Naive thymus-derived CD4-positive, alpha-beta T cell (primary cell): ENCODE data around the gene MGAT1. TPM values are rescaled to one million over a fixed set of nuclear protein-coding genes. Genes with fewer than 3 reads are reported as not detected.
"Not testable (repeated sequence)": the region's sequence is repeated elsewhere in the genome, so short reads cannot be mapped to it uniquely, and the experiment has no call there.

Source experiments
- ATAC-seq: fragments of 150-1000 bp; cut with Tn5 transposase; 2 replicates; pipeline ENCODE4 v1.10.0; 2021; ENCODE audit warnings: mild to moderate bottlenecking, moderate library complexity
- CTCF ChIA-PET: fragments of 350-600 bp; sonication (Branson Sonifier 250); formaldehyde crosslinking; loops from one replicate; lab custom pipeline; 2021; ENCODE audit warnings: antibody characterized with exemption; lab: Charles Lee
- POLR2A ChIA-PET: fragments of 350-600 bp; sonication (Branson Sonifier 250); formaldehyde crosslinking; loops from one replicate; lab custom pipeline; 2021; ENCODE audit warnings: antibody characterized with exemption, inconsistent platforms; lab: Charles Lee
- DNase-seq, 9 donors: peaks; one replicate each; pipeline versions ENCODE4 v3.0.0 to v3.0.0-alpha.2; 2020 to 2022; ENCODE audit warnings: mixed read lengths in 1 of 9
- H3K27ac ChIP-seq: one replicate; pipeline ENCODE4 v1.7.0; 2013; ENCODE audit warnings: mild to moderate bottlenecking, low read depth, low read length, moderate library complexity
- H3K27me3 ChIP-seq, 2 donors: one replicate each; pipeline ENCODE4 v1.7.0; 2013; ENCODE audit warnings: low read length in 2 of 2, mild to moderate bottlenecking in 2 of 2, moderate library complexity in 2 of 2; ENCODE audit not compliant: control insufficient read depth in 2 of 2, insufficient read depth in 2 of 2
- H3K36me3 ChIP-seq, 3 experiments: 1 replicate in 2 of 3; 2 replicates in 1 of 3; pipeline ENCODE4 v1.7.0; 2013; ENCODE audit warnings: low read length in 3 of 3, mild to moderate bottlenecking in 3 of 3, moderate library complexity in 1 of 3; ENCODE audit not compliant: insufficient read depth in 3 of 3, control insufficient read depth in 2 of 3
- H3K4me1 ChIP-seq, 2 donors: one replicate each; pipeline ENCODE4 v1.7.0; 2013; ENCODE audit warnings: low read length in 2 of 2, mild to moderate bottlenecking in 2 of 2, moderate library complexity in 1 of 2; ENCODE audit not compliant: control insufficient read depth in 2 of 2, insufficient read depth in 2 of 2
- H3K4me3 ChIP-seq: 2 replicates; pipeline ENCODE4 v1.7.0; 2013; ENCODE audit warnings: mild to moderate bottlenecking, low read length
- H3K9me3 ChIP-seq, 3 experiments: 1 replicate in 2 of 3; 2 replicates in 1 of 3; pipeline ENCODE4 v1.7.0; 2013; ENCODE audit warnings: low read length in 3 of 3; ENCODE audit not compliant: control insufficient read depth in 2 of 3
- H3K27ac Mint-ChIP-seq, 9 donors: one replicate each; pipeline ENCODE4 v1.8.0; 2020 to 2022; ENCODE audit warnings: mixed read lengths in 9 of 9, mild to moderate bottlenecking in 8 of 9, moderate library complexity in 5 of 9, inconsistent platforms in 2 of 9
- H3K27me3 Mint-ChIP-seq, 5 donors: one replicate each; pipeline ENCODE4 v1.8.0; 2021 to 2022; ENCODE audit warnings: mixed read lengths in 5 of 5, mild to moderate bottlenecking in 1 of 5
- H3K36me3 Mint-ChIP-seq, 5 donors: one replicate each; pipeline ENCODE4 v1.8.0; 2020 to 2022; ENCODE audit warnings: mixed read lengths in 5 of 5, mild to moderate bottlenecking in 3 of 5, inconsistent platforms in 1 of 5
- H3K4me1 Mint-ChIP-seq, 7 donors: one replicate each; pipeline ENCODE4 v1.8.0; 2020 to 2022; ENCODE audit warnings: mixed read lengths in 7 of 7, mild to moderate bottlenecking in 3 of 7, inconsistent platforms in 1 of 7
- H3K4me3 Mint-ChIP-seq, 10 donors: one replicate each; pipeline ENCODE4 v1.8.0; 2020 to 2022; ENCODE audit warnings: mild to moderate bottlenecking in 10 of 10, mixed read lengths in 10 of 10, moderate library complexity in 6 of 10, inconsistent platforms in 2 of 10
- H3K9me3 Mint-ChIP-seq, 11 donors: one replicate each; pipeline ENCODE4 v1.8.0; 2020 to 2022; ENCODE audit warnings: mixed read lengths in 11 of 11, mild to moderate bottlenecking in 4 of 11, inconsistent platforms in 1 of 11, moderate library complexity in 1 of 11
- intact Hi-C, 2 donors: fragments of 100-400 bp; cut with micrococcal nuclease; formaldehyde crosslinking; loops; one replicate each; pipeline ENCODE4 v1.15.1; 2023
- polyA plus RNA-seq, 2 donors: library from polyadenylated mRNA; unstranded; fragments of 300-500 nt; fragmentation: Illumina TruSeq; gene quantifications; one replicate each; pipeline ENCODE4 v1.2.3, GENCODE V29; 2021
- total RNA-seq, 6 experiments: library from RNA in 5 of 6; stranded (reverse) in 5 of 6; gene quantifications; 1 replicate in 5 of 6; 2 replicates in 1 of 6; pipeline ENCODE4 v1.2.3 and lab custom pipeline; 2021 to 2026

MGAT1 gene
- total and polyA plus RNA-seq, 7 experiments from 2014 or later = 98.6 to 206 (median 178) TPM

DNA sequence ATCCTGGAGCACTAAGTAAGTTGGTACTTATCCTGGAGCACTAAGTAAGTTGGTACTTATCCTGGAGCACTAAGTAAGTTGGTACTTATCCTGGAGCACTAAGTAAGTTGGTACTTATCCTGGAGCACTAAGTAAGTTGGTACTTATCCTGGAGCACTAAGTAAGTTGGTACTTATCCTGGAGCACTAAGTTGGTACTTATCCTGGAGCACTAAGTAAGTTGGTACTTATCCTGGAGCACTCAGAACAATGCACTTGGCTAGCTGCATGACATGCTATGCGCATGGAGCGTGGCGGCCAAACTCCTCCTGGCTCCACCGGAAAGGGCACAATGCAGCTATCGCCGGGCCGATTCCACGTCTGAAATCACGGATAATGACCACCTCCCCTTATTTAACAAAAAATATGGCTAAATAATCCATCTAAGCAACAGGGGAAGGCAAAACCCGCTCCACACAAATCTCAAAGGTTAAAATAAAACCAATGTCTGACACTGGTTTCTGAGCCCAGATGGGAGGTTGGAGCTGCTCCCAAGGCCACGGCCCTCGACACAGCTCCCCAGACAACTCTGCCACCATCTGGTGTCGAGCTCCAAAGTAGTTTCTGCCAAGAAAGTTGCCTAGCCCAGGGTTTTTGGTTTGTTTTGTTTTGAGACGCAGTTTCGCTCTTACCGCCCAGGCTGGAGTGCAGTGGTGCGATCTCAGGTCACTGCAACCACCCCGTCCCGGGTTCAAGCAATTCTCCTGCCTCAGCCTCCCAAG, 13.8 kb downstream of the MGAT1 start:
- H3K4me1 Mint-ChIP-seq = peaks cover 31 to 65% (median 57%) of the 10 kb centered on the region in 7 donors
- peaks cover 5 to 53% (median 8%) of the 10 kb centered on the region in 3 experiments for H3K36me3 ChIP-seq
- CTCF ChIA-PET = interaction anchor here (1.4 kb wide), 1 partner anchor 80 kb away, joined by 3 read pairs; no protein-coding TSS in a partner anchor

DNA sequence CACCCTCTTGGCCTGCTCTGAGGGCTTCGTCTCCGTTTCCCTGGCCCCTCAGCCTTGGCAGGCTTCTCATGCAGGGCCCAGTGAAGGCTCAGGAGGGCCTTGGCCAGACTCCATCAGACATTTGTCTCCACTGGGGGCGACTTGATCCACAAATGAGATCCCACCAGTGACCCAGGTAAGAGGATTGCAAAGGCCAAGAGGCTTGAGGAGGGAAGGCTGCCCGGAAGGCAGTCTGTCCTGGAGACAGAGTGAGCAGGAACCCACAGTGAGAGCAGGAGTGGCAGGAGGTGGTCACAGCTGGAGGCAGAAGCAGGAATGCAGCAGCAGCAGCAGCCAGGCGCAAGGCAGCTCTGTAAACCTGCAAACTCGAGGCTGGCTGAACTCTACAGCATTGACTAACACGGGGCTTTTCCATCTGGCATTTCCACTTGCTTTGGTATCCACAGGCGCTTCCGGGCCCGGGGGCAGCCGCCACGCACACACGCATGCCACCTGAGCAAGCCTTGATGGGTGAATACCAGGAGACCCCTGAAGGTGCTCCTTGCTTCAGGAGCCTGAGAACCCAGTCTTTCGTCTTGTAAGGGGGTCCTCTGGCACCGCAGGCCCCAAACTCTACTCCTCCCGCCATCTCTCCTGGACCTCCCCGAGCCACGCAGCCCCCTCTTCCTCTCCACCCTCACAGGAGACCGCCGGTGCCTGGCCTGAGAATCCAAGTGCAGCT, 14.7 kb downstream of the MGAT1 start:
- POLR2A ChIA-PET = interaction anchor here (1.1 kb wide), 2 partner anchors 46 to 72 kb away, joined by 3 to 4 read pairs; no protein-coding TSS in a partner anchor
- CTCF ChIA-PET = interaction anchor here (1.0 kb wide), 1 partner anchor 42 kb away, joined by 3 read pairs; no protein-coding TSS in a partner anchor
- Histone ChIP-seq H3K9me3 (no peaks in the 10 kb centered on the region), H3K4me3 (no peak overlapping the region), H3K27ac (no peak overlapping the region), H3K27me3 (no peaks in the 10 kb centered on the region), H3K36me3 (peaks cover 0 to 47% (median 8%) of the 10 kb centered on the region in 3 experiments), H3K4me1 (peaks cover 0 to 7% of the 10 kb centered on the region in 2 donors)
- Mint-ChIP-seq H3K27me3 (no peaks in the 10 kb centered on the region), H3K4me3 (peak overlapping the region in 1 of 10 donors; percentile 20), H3K27ac (peak overlapping the region in 8 of 9 donors; percentile 51 to 89 (median 78)), H3K36me3 (peaks cover 0 to 16% (median 0%) of the 10 kb centered on the region in 5 donors), H3K9me3 (no peaks in the 10 kb centered on the region), H3K4me1 (peaks cover 25 to 61% (median 51%) of the 10 kb centered on the region in 7 donors)
- DNase-seq (no peak), ATAC-seq (no peak)
- intact Hi-C loops = no loop called here

More for the DNA sequence above, 13.8 kb downstream of the MGAT1 start:
- H3K36me3 Mint-ChIP-seq = peaks cover 0 to 22% (median 8%) of the 10 kb centered on the region in 5 donors
- H3K27me3 ChIP-seq, H3K4me1 ChIP-seq, H3K9me3 ChIP-seq, H3K4me3 Mint-ChIP-seq, H3K27me3 Mint-ChIP-seq, H3K27ac ChIP-seq, intact Hi-C loops, ATAC-seq, H3K9me3 Mint-ChIP-seq, DNase-seq, H3K4me3 ChIP-seq: not testable (repeated sequence)
- POLR2A ChIA-PET = interaction anchor here (0.9 to 2.1 kb wide), 6 partner anchors 10 to 71 kb away, joined by 3 to 13 read pairs (median 4); no protein-coding TSS in a partner anchor
- H3K27ac Mint-ChIP-seq = peak overlapping the region in 2 of 9 donors; percentile 25 to 86

- peaks cover 0 to 7% of the 10 kb centered on the region in 2 donors for H3K4me1 ChIP-seq
- intact Hi-C loops = no loop called here
- H3K36me3 Mint-ChIP-seq = peaks cover 0 to 14% (median 0%) of the 10 kb centered on the region in 5 donors
- ATAC-seq (no peak), DNase-seq (no peak)
- ChIA-PET CTCF (interaction anchor here (1.0 to 2.5 kb wide), 2 partner anchors 8 to 43 kb away, joined by 3 to 9 read pairs; no protein-coding TSS in a partner anchor), POLR2A (interaction anchor here (0.8 to 2.3 kb wide), 5 partner anchors 14 to 47 kb away, joined by 3 to 10 read pairs (median 5); no protein-coding TSS in a partner anchor)
- no peaks in the 10 kb centered on the region for H3K9me3 ChIP-seq
- peak overlapping the region; percentile 30 for H3K27ac ChIP-seq
- no peaks in the 10 kb centered on the region for H3K27me3 Mint-ChIP-seq
- H3K9me3 Mint-ChIP-seq = no peaks in the 10 kb centered on the region
- peak overlapping the region in 2 of 10 donors; percentile 8 to 22 for H3K4me3 Mint-ChIP-seq
- H3K27ac Mint-ChIP-seq = peak overlapping the region; percentile 46 to 94 (median 82)
- no peak overlapping the region for H3K4me3 ChIP-seq
- no peaks in the 10 kb centered on the region for H3K27me3 ChIP-seq
- H3K36me3 ChIP-seq = peaks cover 0 to 36% (median 8%) of the 10 kb centered on the region in 3 experiments
- H3K4me1 Mint-ChIP-seq = peaks cover 27 to 70% (median 57%) of the 10 kb centered on the region in 7 donors
Observed at GRCh38 chr5:180786531-180787398, 15.8 kb downstream of the MGAT1 start.

- Mint-ChIP-seq H3K9me3 (no peaks in the 10 kb centered on the region), H3K27ac (peak overlapping the region; percentile 5 to 94 (median 81)), H3K4me1 (peaks cover 26 to 68% (median 55%) of the 10 kb centered on the region in 7 donors), H3K27me3 (no peaks in the 10 kb centered on the region), H3K4me3 (peak overlapping the region in 2 of 10 donors; percentile 33 to 34), H3K36me3 (peaks cover 0 to 11% (median 0%) of the 10 kb centered on the region in 5 donors)
- H3K9me3 ChIP-seq = no peaks in the 10 kb centered on the region
- no peak overlapping the region for H3K4me3 ChIP-seq
- no peaks in the 10 kb centered on the region for H3K27me3 ChIP-seq
- ChIA-PET POLR2A (interaction anchor here (0.8 to 2.3 kb wide), 6 partner anchors 9 to 83 kb away, joined by 3 to 10 read pairs (median 5); no protein-coding TSS in a partner anchor), CTCF (interaction anchor here (0.7 to 2.5 kb wide), 3 partner anchors 9 to 366 kb away, joined by 3 to 9 read pairs (median 6); no protein-coding TSS in a partner anchor)
- no peak for DNase-seq
- peaks cover 0 to 7% of the 10 kb centered on the region in 2 donors for H3K4me1 ChIP-seq
- H3K27ac ChIP-seq = peak overlapping the region; percentile 27
- no peak for ATAC-seq
- intact Hi-C loops = loop anchor here in 1 of 2 donors (2.0 kb wide), 1 partner anchor 17 kb away; the partner anchor contains the start of gene MGAT1
- H3K36me3 ChIP-seq = peaks cover 0 to 27% (median under 1%) of the 10 kb centered on the region in 3 experiments
Observed at GRCh38 chr5:180785794-180786221, 16.8 kb downstream of the MGAT1 start.

DNA sequence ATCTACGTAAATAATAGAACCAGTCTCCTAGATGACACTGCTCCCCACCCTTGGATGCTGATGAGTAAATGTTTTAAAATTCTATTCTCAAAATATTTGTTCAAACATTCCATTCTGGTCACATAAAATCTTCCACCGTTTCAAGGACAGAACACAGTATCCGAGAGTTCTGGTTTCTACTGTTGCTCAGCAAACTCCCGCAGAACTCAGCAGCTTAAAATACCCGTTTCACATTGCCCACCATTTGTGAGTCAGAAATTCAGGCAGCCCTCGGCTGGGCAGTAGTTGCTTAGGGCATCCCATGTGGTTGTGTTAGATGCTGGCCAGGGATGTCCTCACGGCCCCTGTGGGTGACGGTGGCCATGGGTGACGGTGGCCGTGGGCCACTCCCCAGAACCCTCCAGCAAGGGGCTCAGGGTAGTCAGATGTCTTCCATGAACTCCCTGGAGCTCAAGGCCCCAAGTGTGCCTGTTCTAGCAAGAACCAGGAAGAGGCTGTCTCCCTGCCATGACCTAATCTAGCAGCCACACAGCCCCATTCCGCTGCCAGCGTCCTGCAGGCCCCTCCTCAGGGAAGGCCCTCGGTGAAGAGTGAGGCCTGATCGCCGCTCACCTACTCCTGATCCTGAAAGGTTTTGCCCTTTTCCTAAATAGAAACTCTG, 17.4 kb downstream of the MGAT1 start:
- Histone ChIP-seq H3K4me1 (peaks cover 0 to 7% of the 10 kb centered on the region in 2 donors), H3K4me3 (no peak overlapping the region), H3K9me3 (no peaks in the 10 kb centered on the region), H3K27me3 (no peaks in the 10 kb centered on the region), H3K27ac (peak overlapping the region; percentile 27), H3K36me3 (peaks cover 0 to 21% (median 0%) of the 10 kb centered on the region in 3 experiments)
- Mint-ChIP-seq H3K4me1 (peaks cover 24 to 65% (median 52%) of the 10 kb centered on the region in 7 donors), H3K9me3 (no peaks in the 10 kb centered on the region), H3K36me3 (peaks cover 0 to 11% (median 0%) of the 10 kb centered on the region in 5 donors), H3K4me3 (no peak overlapping the region), H3K27me3 (no peaks in the 10 kb centered on the region), H3K27ac (peak overlapping the region; percentile 23 to 94 (median 81))
- POLR2A ChIA-PET = interaction anchor here (1.4 to 2.3 kb wide), 7 partner anchors 10 to 84 kb away, joined by 3 to 10 read pairs (median 5); no protein-coding TSS in a partner anchor
- ATAC-seq (no peak), DNase-seq (no peak)
- CTCF ChIA-PET = interaction anchor here (1.0 to 2.5 kb wide), 5 partner anchors 10 to 375 kb away, joined by 3 to 9 read pairs (median 6); no protein-coding TSS in a partner anchor
- intact Hi-C loops = loop anchor here in 1 of 2 donors (2.0 kb wide), 1 partner anchor 18 kb away; the partner anchor contains the start of gene MGAT1
